ENCODE results near the gene LPIN2.
"Not testable (repeated sequence)": the region's sequence is repeated elsewhere in the genome, so short reads cannot be mapped to it uniquely, and the experiment has no call there.

The LPIN2 gene

GRCh38 chr18:3042379-3042778, 29.4 kb upstream of the LPIN2 start:
- FAIRE-seq: no peak

- FAIRE-seq: no peak
Measured at GRCh38 chr18:3041843-3042242, 28.9 kb upstream of the LPIN2 start.

GRCh38 chr18:3040881-3041280, 27.9 kb upstream of the LPIN2 start:
- FAIRE-seq: no peak

GRCh38 chr18:3040173-3040572, 27.2 kb upstream of the LPIN2 start:
- no peak for FAIRE-seq

- FAIRE-seq: no peak
Measured at GRCh38 chr18:3037423-3037915, 24.5 kb upstream of the LPIN2 start.

- FAIRE-seq: no peak
Measured at GRCh38 chr18:3036108-3036507, 23.2 kb upstream of the LPIN2 start.

- FAIRE-seq: no peak
Measured at GRCh38 chr18:3035635-3036034, 22.7 kb upstream of the LPIN2 start.

- no peak for FAIRE-seq
Measured at GRCh38 chr18:3032721-3033120, 19.8 kb upstream of the LPIN2 start.

GRCh38 chr18:3029215-3029952, 16.4 kb upstream of the LPIN2 start:
- FAIRE-seq: no peak

- FAIRE-seq: not testable (repeated sequence)
Measured at GRCh38 chr18:3028115-3028514, 15.2 kb upstream of the LPIN2 start.

- no peak for FAIRE-seq
Measured at GRCh38 chr18:3027370-3027891, 14.5 kb upstream of the LPIN2 start.

GRCh38 chr18:3025544-3025943, 12.6 kb upstream of the LPIN2 start:
- FAIRE-seq: no peak

GRCh38 chr18:3023603-3024002, 10.7 kb upstream of the LPIN2 start:
- FAIRE-seq: not testable (repeated sequence)

GRCh38 chr18:3016585-3017297, 3.8 kb upstream of the LPIN2 start:
- no peak for FAIRE-seq

GRCh38 chr18:3015851-3016250, 2.9 kb upstream of the LPIN2 start:
- no peak for FAIRE-seq

GRCh38 chr18:3015204-3015592, 2.3 kb upstream of the LPIN2 start:
- no peak for FAIRE-seq

- FAIRE-seq: no peak
Measured at GRCh38 chr18:3014503-3015203, 1.7 kb upstream of the LPIN2 start.

GRCh38 chr18:3012136-3013023, 564 bp downstream of the LPIN2 start:
- FAIRE-seq: no peak

- no peak for FAIRE-seq
Measured at GRCh38 chr18:3010086-3010485, 2.9 kb downstream of the LPIN2 start.

GRCh38 chr18:3008541-3008940, 4.4 kb downstream of the LPIN2 start:
- no peak for FAIRE-seq

GRCh38 chr18:3007491-3007890, 5.5 kb downstream of the LPIN2 start:
- FAIRE-seq: no peak

- no peak for FAIRE-seq
Measured at GRCh38 chr18:3005462-3005861, 7.5 kb downstream of the LPIN2 start.

Data from colon (tissue), 2 donors.